Stimulated activated CD4-positive, alpha-beta T cell treated with anti-CD3 and anti-CD28 coated beads, Interleukin-1b, Interleukin-23, amount 100 ng/mL, for 1 hour (primary cell): Measurements from ENCODE around the gene AKAP17A.
A peak's percentile ranks its signal among the peaks of the same experiment; 100 is the strongest.

Experiments used
- DNase-seq, 2 donors: peaks; one replicate each; pipeline ENCODE4 v3.0.0-alpha.2; 2020; ENCODE audit warnings: low read depth in 2 of 2

The AKAP17A gene

DNA sequence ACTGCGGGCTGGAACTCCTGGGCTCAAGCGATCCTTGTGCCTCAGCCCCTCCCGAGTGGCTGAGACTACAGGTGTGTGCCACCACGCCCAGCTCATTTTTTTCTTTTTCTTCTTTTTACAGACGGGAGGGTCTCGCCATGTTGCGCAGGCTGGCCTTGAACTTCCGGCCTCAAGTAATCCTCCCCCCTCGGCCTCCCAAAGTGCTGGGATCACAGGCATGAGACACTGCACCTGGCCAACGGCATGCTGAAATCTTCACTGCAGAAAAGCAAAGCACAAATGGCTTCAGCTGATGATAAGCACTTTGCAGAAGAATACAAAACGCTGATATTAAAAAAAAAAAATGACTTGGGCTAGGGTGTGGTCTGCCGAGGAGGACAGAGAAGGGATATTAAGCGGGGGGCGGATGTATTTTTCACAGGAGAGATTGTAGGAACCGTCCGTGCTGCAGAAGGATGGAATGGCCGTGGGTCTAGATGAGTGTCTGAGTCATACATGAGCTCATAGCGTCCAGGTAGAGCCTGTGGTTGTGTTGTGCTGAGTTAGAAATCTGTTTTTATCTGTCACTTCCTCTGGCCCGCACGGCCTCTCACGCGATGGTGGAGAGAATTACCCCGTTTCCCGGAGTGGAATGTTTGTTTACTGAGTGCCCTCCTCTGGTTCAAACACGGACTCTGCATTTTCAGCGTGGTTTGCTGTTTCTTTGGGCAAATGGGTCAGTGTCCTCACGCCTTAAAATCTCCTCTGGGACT is 8.5 kb upstream of the AKAP17A start:
- peak in 1 of 2 donors; percentile 26 for DNase-seq

DNA sequence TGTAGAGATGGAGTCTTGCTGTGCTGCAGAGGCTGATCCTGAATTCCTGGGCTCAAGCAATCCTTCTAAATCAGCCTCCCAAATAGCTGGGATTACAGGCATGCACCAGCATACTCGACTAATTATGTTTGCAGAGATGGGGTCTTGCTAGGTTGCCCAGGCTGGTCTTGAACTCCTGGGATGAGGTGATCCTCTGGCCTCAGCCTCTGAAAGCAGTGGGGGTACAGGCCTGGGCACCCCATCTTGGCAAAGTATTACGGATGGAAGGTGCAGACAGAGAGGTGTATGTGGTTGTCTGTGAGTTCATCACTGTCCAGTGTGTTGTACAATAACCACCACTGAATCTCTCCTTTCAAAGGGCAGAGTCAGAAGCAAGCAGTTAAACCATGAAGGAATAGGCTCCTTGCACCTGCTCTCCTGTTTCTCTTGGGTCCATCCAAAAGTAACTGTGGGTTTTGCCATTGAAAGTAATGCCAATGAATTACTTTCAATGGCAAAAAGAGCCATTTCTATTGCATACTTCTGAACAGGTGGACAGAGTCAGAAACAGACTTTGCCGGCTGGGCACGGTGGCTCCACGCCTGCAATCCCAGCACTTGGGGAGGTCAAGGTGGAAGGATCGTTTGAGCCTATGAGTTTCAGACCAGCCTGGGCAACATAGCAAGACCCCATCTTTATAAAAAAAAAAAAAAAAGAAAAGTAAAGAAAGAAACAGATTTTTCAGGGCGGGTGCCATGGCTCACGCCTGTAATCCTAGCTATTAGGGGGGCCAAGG is 7.0 kb upstream of the AKAP17A start:
- no peak for DNase-seq

DNA sequence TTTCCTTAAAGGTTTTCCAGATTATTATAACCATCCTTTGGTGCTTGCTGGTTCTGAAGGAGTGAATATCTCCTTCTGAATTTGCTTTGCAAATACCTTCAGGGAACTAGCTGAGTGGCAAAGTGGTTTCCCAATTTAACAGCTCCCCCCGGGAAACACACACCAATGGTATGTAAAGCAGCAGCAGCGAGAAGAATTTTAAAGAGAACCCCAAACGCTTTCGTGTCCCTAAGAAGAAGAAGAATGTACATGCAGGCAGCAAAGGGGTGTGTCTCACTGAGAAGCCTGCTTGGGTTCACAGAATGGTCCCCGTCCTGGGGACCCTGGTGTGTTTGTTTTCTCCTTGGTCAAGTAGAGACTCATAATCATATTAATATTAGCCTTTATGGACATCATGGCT is 4.2 kb upstream of the AKAP17A start:
- no peak for DNase-seq

DNA sequence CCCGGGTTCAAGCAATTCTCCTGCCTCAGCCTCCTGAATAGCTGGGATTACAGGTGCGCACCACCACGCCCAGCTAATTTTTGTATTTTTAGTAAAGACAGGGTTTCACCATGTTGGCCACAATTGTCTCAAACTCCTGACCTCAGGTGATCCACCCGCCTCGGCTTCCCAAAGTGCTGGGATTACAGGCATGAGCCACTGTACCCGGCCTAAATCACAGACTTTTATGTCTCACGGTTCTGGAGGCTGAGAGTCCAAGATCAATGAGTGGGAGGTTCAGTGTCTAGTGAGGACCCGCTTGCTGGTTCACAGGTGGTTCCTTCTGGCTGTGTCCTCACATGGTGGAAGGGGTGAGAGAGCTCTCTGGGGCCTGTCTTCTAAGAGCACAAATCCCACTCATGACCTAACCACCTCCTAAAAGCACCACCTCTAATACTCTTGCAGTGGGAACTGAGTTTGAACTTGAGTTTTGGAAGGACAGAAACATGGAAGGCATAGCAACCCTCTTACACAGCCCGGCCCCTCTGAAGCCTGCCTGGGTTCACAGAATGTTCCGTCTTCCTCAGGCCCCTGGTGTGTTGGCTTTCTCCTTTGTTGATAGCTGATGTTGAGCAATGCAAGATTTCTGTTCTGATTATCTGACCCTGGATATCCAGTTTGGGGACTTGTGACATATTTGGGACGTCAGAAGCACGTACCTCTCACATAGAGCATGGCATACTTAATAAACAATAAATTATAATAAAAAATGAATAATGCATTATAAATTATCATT is 1.9 kb upstream of the AKAP17A start:
- DNase-seq: no peak

DNA sequence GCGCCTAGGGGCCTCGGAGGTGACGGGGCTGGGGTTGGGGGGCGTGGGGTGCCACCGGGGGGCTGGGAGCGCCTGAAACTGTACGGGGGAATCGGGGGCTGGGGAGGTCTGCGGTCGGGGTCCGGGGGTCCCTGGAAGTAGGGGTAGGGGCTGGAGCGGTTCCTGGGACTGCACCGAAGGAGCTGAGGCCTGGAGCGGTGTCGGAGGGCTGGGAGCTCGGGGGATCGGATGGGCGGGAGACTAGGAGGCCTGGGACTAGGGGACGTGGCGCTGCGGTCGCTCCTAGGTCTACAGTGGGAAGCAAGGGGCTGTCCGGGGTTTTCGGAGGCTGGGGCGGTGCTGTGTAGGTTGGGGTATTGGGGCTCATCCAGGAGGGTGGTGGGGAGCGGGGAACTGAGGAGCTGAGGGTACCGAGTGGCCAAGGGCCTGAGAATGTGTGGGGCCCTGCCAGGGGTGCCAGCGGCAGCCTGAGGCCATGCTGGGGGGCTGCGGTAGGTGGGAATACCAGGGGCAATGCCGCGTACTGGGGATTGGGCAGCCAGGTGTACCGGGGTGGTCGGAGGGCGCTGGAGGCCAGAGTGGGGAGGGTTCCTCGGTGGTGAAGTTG is 562 bp downstream of the AKAP17A start:
- no peak for DNase-seq

DNA sequence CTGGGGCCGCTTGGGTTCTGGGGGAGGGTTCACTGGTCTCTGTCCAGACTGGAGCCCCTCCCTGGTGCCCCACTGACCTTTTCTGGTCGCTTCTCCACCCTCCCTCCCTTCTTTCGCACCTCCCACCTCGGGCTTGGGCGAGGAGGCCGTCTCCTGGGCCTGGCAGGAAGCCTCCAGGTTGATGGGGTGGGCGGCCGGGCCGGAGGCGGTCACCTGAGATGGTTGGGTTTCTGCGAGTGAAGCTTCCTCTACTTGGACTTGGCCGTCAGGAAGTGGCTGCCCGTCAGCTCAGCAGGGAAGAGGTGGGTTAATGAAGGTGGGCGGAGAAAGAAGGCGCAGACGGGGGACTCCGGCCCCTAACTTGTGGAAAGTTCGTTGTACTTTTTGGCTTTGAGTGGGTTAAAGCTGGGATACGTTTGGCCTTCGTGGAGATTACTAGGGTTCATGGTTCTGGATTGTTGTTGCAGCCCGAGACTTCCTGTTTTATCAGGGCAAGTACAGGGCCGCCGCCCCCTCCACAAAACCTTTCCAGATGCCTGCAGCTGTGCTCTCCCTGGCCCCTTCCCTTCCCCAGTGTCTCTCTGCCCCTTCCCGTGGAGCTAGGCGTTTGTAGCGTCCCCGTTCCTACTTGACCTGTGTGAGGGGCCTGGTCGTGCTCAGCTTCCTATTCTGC is 1.2 kb downstream of the AKAP17A start:
- DNase-seq: no peak

DNA sequence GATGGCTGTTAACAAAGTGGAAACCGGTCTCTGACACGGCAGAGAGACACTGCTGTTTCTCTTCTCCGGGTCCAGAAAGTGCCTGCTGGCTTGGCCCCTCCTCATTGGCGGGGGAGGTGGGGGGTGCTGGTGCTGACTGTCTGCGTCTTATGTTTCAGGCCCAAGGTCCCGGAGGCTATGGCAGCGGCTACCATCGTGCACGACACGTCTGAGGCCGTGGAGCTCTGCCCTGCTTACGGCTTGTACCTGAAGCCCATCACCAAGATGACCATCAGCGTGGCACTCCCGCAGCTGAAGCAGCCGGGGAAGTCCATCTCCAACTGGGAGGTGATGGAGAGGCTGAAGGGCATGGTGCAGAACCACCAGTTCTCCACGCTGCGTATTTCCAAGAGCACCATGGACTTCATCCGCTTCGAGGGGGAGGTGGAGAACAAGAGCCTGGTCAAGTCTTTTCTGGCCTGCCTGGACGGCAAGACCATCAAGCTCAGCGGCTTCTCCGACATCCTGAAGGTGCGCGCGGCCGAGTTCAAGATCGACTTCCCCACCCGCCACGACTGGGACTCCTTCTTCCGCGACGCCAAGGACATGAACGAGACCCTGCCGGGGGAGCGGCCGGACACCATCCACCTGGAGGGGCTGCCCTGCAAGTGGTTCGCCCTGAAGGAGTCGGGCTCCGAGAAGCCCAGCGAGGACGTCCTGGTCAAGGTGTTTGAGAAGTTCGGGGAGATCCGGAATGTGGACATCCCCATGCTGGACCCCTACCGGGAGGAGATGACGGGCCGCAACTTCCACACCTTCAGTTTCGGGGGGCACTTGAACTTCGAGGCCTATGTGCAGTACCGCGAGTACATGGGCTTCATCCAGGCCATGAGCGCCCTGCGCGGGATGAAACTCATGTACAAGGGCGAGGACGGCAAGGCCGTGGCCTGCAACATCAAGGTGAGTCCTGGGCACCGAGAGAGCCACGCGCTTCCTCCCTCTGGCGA is 2.2 kb downstream of the AKAP17A start:
- no peak for DNase-seq

DNA sequence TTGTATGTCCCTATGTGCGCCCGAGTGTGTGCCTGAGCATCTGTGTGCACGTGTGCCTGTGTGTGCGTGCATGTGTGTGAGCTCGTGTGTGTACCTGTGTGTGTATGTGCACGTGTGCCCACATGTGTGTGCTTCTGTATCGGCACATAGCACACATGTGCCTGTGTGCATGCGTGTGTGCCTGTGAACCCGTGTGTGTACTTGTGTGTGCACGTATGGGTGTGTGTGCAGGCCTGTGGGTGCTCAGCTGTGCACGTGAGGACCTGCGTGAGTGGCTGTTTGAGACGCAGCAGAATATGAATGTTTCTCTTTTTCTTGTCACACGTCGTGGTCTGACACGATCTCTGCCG is 4.3 kb downstream of the AKAP17A start:
- DNase-seq: no peak

DNA sequence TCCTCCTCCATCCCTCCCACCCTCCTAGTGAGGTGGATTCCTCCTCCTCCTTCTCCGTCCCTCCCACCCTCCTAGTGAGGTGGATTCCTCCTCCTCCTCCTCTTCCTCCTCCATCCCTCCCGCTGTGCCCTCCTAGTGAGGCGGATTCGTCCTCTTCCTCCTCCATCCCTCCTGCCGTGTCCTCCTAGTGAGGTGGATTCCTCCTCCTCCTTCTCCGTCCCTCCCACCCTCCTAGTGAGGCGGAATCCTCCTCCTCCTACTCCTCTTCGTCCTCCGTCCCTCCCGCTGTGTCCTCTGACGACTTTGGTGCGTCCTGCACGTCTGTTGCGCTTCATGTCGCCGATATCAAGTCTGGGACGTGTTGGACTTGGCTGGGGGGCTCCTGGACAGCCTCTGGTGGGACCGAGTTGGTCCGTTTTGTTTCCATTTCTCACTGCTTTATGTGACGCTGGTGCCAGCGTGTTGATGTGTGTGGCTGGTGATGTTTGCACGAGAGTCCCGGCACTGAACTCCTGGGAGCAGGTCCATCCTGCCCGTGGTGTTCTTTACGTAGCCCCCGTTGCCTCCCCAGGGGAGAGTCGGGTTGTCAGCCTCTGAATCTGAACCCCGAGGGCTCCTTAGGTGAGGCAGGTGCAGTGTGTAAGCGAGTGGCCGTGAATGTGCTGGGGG is 5.4 kb downstream of the AKAP17A start:
- DNase-seq: no peak

DNA sequence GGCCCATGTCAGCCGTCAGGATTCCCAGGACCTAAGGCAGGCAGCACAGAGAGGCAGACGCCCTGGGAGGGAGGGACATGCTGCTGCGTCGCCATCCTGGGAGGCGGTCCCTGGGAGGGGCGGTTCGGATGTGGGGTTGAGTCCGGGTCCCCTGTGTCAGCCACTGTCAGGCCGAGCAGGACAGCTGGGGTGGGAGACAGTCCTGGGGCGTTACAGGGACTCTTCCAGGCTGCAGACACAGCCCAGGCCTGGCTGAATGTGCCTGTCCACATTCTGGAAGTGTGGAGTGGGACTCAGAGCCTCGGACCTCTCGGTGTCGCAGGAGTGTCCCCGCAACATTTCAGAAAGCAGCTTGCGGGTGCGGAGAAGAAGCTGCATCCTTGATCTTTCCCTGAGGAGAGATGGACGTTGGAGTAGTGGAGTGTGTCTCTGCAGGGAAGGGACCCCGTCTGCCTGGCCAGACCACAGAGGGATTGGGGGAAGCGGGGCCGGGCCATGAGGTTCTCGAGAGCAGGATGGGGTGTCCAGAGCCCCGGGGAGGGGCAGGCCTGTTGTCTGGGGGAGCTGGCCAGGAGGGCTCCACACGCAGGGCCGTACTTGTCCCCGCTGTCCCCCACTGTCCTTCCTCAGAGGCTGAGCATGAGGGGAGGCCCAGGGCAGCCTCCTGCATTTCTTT is 6.1 kb downstream of the AKAP17A start:
- no peak for DNase-seq

DNA sequence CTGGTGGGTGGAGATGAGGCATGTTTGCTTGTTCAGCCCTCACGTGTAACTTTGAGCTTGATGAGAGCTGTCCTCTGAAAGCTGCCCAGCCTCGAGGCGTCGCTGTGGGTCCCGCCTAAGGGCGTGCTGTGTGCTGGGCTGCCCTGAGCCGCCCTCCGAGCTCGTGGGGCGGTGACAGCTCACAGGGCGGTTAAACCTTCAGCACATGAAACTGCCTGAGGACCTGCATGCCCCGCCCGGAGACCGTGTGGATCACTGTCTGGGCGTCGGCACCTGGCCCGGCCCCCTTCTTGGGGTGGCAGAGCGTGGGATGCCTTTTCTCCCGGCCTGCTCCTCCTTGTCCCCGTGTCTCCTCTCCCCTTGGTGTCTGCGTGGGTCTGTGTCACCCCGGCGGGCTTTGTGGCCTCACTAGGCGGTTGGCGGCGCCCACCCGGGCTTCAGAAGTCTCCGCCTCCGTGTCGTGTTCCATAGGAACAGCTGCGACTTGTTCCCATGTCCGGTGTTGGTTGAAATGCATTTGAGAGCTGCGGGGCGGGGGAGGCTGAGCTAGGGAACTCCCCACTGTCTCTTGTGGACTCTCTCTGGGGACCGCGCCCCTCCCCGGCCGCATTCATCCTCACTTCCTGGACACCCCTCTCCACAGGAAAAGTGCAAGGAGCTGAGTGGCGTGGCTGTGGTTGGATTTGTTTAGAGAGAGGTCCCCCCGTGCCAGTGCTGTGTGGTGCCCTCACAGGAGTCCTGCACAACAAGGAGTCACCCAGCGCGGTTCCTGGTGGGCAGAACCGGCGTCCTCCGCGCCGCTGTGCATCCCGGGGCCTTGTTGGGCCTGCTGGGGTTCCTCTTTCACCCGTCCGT is 6.8 kb downstream of the AKAP17A start:
- DNase-seq: no peak

DNA sequence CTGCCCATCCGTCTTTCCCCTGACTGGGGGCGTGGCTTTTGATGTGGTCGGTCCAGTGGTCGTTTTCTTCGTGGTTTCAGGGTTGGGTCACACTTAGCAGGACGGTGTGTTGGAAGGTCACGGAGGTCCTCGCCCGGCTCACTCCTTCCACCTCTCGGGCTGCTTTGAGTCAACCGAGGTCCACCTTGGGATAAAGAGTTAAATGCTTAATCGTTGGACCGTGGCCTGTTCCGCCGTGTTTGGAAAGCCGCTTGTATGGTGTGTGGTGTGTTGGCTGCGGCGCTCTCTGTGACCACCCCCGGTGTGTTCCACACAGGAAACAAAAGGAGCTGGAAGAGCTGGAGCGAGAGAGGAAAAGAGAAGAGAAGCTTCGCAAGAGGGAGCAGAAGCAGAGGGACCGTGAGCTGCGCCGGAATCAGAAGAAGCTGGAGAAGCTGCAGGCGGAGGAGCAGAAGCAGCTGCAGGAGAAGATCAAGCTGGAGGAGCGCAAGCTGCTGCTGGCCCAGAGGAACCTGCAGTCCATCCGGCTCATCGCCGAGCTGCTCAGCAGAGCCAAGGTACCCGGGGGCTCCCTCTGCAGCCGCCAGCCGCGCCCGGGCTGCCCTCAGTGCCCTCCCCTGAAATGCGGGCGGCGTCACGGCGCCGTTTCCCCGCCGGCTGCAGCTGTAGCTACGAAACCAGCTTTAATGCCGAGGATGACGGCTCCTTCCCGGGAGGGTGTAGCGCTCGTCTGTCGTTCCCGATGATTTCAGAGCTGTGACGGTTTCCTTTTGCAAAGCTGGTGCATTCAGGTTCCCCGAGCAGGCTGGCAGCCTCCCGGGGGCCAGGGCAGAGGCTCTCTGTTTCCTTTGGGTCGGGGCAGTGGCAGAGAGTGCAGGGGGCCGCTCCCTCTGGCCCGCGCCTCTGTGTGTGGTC is 7.7 kb downstream of the AKAP17A start:
- no peak for DNase-seq

DNA sequence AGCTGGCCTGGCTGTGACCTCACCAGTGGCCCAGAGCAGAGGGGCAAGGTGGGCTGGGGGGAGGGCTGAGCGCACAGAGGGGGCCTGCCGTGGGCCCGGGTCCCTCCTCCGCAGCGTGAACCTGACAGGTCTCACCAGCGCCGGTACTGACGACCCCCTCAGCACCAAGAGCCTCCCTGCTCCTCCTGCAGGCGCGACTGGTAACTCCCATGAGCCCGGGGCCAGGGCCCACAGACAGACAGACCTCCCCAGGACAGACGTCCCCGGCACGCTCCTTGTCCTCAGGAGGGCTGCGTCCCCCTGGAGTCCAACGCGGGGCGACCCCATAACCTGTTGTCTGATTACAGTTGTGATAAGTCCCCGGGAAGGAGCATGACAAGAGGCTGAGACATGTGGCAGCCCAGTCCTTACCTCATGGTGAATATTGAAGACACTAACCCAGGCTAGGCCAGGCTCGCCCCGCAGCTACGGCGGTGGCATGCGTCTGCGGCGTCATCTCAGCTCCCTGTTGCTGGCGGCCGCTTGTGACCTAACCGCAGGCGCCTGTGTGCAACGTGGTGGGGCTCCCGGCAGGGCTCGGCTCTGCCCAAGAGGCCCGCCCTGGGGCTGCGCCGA is 8.5 kb downstream of the AKAP17A start:
- no peak for DNase-seq

DNA sequence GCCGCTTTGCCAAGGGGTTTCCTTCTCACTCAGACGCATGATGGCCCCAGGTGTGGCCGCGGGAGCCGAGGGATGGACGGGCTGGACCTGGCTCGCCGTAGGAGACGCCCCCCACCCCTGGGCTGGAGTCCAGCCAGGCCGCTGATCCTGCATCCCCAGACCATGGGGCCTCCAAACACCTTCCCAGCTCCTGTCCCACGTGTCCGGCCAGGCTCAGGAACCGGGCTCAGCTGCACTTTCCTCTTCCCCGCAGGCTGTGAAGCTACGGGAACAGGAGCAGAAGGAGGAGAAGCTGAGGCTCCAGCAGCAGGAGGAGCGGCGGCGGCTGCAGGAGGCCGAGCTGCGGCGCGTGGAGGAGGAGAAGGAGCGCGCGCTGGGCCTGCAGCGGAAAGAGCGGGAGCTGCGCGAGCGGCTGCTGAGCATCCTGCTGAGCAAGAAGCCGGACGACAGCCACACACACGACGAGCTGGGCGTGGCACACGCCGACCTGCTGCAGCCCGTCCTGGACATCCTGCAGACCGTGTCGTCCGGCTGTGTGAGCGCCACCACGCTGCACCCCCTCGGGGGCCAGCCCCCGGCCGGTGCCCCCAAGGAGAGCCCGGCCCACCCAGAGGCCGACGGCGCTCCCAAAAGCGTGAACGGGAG is 9.1 kb downstream of the AKAP17A start:
- DNase-seq: no peak

DNA sequence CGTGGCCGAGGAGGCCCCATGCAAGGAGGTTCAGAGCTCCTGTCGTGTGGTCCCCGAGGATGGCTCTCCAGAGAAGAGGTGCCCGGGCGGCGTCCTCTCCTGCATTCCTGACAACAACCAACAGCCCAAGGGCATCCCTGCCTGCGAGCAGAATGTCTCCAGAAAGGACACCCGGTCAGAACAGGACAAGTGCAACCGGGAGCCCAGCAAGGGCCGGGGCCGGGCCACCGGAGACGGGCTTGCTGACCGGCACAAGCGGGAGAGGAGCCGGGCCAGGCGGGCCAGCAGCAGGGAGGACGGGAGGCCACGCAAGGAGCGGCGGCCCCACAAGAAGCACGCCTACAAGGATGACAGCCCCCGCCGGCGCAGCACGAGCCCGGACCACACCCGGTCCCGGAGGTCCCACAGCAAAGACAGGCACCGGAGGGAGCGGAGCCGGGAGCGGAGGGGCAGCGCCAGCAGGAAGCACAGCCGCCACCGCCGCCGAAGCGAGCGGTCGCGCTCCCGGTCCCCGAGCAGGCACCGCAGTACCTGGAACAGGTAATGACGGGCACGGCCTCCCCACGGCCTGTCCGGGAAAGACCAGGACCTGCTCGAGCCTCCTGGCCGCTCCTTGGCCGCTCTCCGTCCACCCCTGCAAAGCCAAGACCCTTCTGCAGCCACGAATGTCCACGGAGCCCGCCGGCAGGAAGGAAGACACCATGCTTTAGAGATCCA is 9.8 kb downstream of the AKAP17A start:
- DNase-seq: no peak

DNA sequence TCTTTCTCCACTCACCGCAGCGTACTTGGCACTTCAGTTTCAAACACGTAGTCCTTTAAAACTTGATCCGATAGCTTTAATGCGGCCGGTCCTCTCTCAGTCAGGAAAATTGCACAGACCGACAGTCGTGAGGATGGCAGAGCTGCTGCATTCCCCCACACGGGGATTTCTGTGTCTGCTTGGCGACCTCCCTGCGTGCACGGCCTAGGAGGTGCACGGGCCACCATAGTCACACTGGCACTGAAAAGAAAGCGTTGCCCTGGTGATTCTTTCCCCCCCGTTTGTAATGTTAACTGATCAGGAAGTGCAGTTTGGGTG is 10.3 kb downstream of the AKAP17A start:
- no peak for DNase-seq
